ENCODE data around the gene KCTD1.

KCTD1 gene

GRCh38 chr18:26548415-26549262, at the start of gene KCTD1:
Gene KCTD1 (minus strand): TSS chr18:26548553. CDS start chr18:26548536, 17 bp downstream.
- no peaks in the 10 kb centered on the region for H3K36me3 ChIP-seq (ENCODE audit: control insufficient read depth in 1 of 2, insufficient read depth in 2 of 2, low read length in 2 of 2)
- no peak within 1 kb of the TSS for H3K27ac ChIP-seq (ENCODE audit: low read length)
- peak within 1 kb of the TSS; percentile 63 to 81 for H3K4me3 ChIP-seq (ENCODE audit: low read depth in 1 of 2, low read length in 2 of 2)
- H3K27me3 ChIP-seq (ENCODE audit: low read depth, low read length) = peaks cover 8% of the 10 kb centered on the region
- H3K4me1 ChIP-seq (ENCODE audit: control insufficient read depth in 1 of 2, insufficient read depth in 2 of 2, low read length in 2 of 2) = peaks cover 0 to 28% of the 10 kb centered on the region in 2 donors
- no peaks in the 10 kb centered on the region for H3K9me3 ChIP-seq (ENCODE audit: control insufficient read depth in 1 of 2, low read length in 2 of 2)

DNA sequence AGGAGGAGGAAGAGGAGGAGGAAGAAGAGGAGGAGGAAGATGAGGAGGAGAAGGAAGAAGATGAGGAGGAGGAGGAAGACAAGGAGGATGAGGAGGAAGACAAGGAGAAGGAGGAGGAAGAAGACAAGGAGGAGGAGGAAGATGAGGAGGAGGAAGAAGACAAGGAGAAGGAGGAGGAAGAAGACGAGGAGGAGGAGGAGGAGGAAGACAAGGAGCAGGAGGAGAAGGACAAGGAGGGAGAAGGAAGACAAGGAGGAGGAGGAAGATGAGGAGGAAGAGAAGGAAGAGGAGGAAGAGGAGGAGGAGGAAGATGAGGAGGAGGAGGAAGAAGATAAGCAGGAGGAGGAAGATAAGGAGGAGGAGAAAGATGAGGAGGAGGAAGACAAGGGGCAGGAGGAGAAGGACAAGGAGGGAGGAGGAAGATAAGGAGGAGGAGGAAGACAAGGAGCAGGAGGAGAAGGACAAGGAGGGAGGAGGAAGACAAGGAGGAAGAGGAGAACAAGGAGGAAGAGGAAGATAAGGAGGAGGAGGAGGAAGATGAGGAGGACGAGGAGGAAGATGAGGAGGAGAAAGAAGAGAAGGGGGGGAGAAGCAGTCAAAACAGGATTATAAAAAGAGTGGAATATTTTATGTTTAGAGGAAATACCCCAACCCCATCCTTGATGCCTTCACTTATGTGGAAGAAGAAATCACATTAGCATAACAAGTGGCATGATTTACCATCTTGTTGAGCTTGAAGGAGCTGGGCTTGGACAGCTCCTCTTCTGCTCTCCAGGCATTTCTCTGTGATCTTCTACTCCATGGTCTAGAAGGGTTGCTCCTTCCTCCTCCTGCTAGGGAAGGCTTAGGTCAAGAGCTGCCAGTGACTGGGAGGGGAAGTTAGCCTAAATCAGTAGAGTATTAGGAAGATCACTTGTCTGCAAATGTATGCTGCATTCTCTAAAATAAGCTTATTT, 45.3 kb upstream of the KCTD1 start:
- Histone ChIP-seq H3K27ac (ENCODE audit: low read length) (no peak overlapping the region), H3K4me1 (ENCODE audit: control insufficient read depth in 1 of 2, insufficient read depth in 2 of 2, low read length in 2 of 2) (no peaks in the 10 kb centered on the region), H3K36me3 (ENCODE audit: control insufficient read depth in 1 of 2, insufficient read depth in 2 of 2, low read length in 2 of 2) (no peaks in the 10 kb centered on the region), H3K4me3 (ENCODE audit: low read depth in 1 of 2, low read length in 2 of 2) (no peak overlapping the region), H3K27me3 (ENCODE audit: low read depth, low read length) (no peaks in the 10 kb centered on the region), H3K9me3 (ENCODE audit: control insufficient read depth in 1 of 2, low read length in 2 of 2) (no peaks in the 10 kb centered on the region)

GRCh38 chr18:26584745-26585144, 36.4 kb upstream of the KCTD1 start:
- H3K27me3 ChIP-seq (ENCODE audit: low read depth, low read length) = no peaks in the 10 kb centered on the region
- H3K4me3 ChIP-seq (ENCODE audit: low read depth in 1 of 2, low read length in 2 of 2) = no peak overlapping the region
- H3K36me3 ChIP-seq (ENCODE audit: control insufficient read depth in 1 of 2, insufficient read depth in 2 of 2, low read length in 2 of 2) = no peaks in the 10 kb centered on the region
- no peak overlapping the region for H3K27ac ChIP-seq (ENCODE audit: low read length)
- H3K4me1 ChIP-seq (ENCODE audit: control insufficient read depth in 1 of 2, insufficient read depth in 2 of 2, low read length in 2 of 2) = no peaks in the 10 kb centered on the region
- H3K9me3 ChIP-seq (ENCODE audit: control insufficient read depth in 1 of 2, low read length in 2 of 2) = peaks cover 0 to 2% of the 10 kb centered on the region in 2 donors

DNA sequence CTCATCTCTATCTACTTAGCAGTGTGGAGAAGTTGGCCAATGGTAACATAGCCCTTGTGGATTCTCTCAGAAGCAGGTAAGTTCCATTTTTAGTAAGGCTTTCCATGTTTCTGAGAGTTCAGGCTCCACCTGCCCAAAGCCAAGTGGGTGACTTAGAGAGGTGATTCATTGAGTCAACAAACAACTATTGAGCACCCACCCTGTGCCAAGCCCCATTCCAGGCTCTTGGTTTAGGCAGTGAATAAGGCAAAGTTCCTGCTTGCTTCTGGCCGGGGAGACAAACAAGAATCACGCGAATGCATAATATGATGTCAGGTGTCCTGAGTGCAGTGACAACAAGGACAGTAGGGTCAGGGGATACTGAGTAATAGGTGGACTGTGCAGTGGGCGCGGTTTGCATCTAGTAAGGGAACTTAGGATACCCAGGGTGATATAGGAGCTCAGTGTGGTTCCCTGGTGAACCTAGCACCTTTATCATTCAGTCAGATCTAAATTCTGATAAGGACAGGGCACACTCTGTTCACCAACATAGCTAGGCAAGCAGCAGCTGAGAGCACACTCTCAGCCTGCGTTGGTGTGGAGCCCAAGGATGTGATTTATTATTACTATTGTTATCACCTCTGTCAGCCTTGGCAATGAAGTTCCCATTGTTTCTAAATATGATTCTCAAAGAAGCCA, 31.7 kb upstream of the KCTD1 start:
- peaks cover 0 to 7% of the 10 kb centered on the region in 2 donors for H3K4me1 ChIP-seq (ENCODE audit: control insufficient read depth in 1 of 2, insufficient read depth in 2 of 2, low read length in 2 of 2)
- H3K27ac ChIP-seq (ENCODE audit: low read length) = no peak overlapping the region
- no peak overlapping the region for H3K4me3 ChIP-seq (ENCODE audit: low read depth in 1 of 2, low read length in 2 of 2)
- no peaks in the 10 kb centered on the region for H3K36me3 ChIP-seq (ENCODE audit: control insufficient read depth in 1 of 2, insufficient read depth in 2 of 2, low read length in 2 of 2)
- H3K27me3 ChIP-seq (ENCODE audit: low read depth, low read length) = no peaks in the 10 kb centered on the region
- no peaks in the 10 kb centered on the region for H3K9me3 ChIP-seq (ENCODE audit: control insufficient read depth in 1 of 2, low read length in 2 of 2)

DNA sequence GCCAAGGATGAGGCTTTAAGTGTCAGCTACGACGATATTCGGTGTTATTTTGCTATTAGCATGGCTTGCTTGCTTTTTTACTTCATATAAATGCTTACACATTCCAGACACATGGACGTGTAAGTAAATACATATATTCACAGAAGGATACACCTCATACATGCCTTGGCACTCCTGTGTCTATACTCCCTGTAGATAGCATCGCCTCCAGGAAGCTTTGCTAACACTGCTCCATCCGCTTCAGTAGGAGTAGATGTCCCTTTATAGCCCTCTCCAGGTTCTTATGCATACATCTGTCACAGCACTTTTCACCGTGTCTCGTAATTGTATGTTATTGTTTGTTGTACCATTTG, 27.5 kb upstream of the KCTD1 start:
- peak overlapping the region; percentile 66 to 68 for H3K4me3 ChIP-seq (ENCODE audit: low read depth in 1 of 2, low read length in 2 of 2)

GRCh38 chr18:26574958-26575864, 26.9 kb upstream of the KCTD1 start:
- Histone ChIP-seq H3K4me3 (ENCODE audit: low read depth in 1 of 2, low read length in 2 of 2) (peak overlapping the region; percentile 66 to 68), H3K27ac (ENCODE audit: low read length) (no peak overlapping the region), H3K9me3 (ENCODE audit: control insufficient read depth in 1 of 2, low read length in 2 of 2) (no peaks in the 10 kb centered on the region)

More for the DNA sequence above, 27.5 kb upstream of the KCTD1 start:
- no peaks in the 10 kb centered on the region for H3K27me3 ChIP-seq (ENCODE audit: low read depth, low read length)
- H3K9me3 ChIP-seq (ENCODE audit: control insufficient read depth in 1 of 2, low read length in 2 of 2) = no peaks in the 10 kb centered on the region
- peaks cover 0 to 12% of the 10 kb centered on the region in 2 donors for H3K4me1 ChIP-seq (ENCODE audit: control insufficient read depth in 1 of 2, insufficient read depth in 2 of 2, low read length in 2 of 2)
- no peak overlapping the region for H3K27ac ChIP-seq (ENCODE audit: low read length)
- H3K36me3 ChIP-seq (ENCODE audit: control insufficient read depth in 1 of 2, insufficient read depth in 2 of 2, low read length in 2 of 2) = no peaks in the 10 kb centered on the region

DNA sequence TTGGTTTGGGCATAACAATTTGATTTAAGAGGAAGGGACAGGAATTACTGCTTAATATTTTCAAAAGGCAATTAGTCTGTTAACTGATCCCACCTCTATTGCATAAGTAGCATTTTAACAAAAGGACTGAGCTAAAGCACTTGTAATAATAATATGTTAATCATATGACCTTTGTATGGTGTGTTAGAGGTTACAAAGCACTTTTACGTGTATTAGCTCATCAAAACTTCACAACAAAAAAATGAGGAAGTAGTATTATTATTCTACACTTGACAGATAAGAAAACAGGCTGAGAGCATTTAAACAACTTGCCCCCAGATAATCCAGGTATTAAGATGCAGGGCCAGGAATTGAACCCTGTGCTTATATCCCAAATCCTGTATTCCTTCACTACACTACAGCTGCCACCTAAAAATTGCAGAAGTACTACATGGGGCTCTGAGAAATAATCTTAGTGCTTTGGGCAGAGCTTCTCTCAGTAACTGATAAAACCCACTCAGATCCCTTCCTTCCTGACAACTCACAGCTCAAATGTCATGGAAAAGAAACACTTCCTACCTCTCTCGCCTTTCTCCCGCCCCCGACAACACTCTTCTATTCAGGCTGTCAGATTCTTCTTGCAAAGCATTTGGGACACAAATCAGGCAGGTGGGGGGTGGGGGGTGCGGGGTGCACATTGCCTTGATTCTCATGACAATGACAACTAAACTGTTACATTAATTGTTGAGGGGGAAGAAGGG, 20.7 kb upstream of the KCTD1 start:
- no peaks in the 10 kb centered on the region for H3K4me1 ChIP-seq (ENCODE audit: control insufficient read depth in 1 of 2, insufficient read depth in 2 of 2, low read length in 2 of 2)
- no peak overlapping the region for H3K27ac ChIP-seq (ENCODE audit: low read length)

More at GRCh38 chr18:26574958-26575864, 26.9 kb upstream of the KCTD1 start:
- peaks cover 0 to 12% of the 10 kb centered on the region in 2 donors for H3K4me1 ChIP-seq (ENCODE audit: control insufficient read depth in 1 of 2, insufficient read depth in 2 of 2, low read length in 2 of 2)
- no peaks in the 10 kb centered on the region for H3K36me3 ChIP-seq (ENCODE audit: control insufficient read depth in 1 of 2, insufficient read depth in 2 of 2, low read length in 2 of 2)
- H3K27me3 ChIP-seq (ENCODE audit: low read depth, low read length) = no peaks in the 10 kb centered on the region

DNA sequence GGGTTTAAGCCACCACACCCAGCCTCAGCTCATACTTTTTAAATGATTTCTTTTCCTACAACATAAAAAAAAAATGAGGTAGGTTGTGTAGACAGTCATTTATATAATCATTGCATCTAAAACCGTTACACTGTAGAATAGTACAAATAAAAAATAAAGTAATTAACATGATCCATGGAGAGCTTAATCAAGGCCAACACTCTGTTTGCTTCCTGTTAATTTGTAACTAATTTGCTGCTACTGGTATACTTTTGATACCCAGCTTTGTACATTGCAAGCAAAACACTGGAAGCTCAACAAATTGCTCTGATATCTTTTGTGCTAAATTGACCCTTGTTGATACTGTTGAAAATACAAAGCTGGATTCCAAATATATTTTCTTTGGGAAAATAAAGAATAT, 20.2 kb upstream of the KCTD1 start:
- Histone ChIP-seq H3K4me1 (ENCODE audit: control insufficient read depth in 1 of 2, insufficient read depth in 2 of 2, low read length in 2 of 2) (no peaks in the 10 kb centered on the region), H3K4me3 (ENCODE audit: low read depth in 1 of 2, low read length in 2 of 2) (no peak overlapping the region), H3K27me3 (ENCODE audit: low read depth, low read length) (no peaks in the 10 kb centered on the region), H3K9me3 (ENCODE audit: control insufficient read depth in 1 of 2, low read length in 2 of 2) (no peaks in the 10 kb centered on the region), H3K36me3 (ENCODE audit: control insufficient read depth in 1 of 2, insufficient read depth in 2 of 2, low read length in 2 of 2) (no peaks in the 10 kb centered on the region), H3K27ac (ENCODE audit: low read length) (no peak overlapping the region)

More for the DNA sequence above, 20.7 kb upstream of the KCTD1 start:
- Histone ChIP-seq H3K4me3 (ENCODE audit: low read depth in 1 of 2, low read length in 2 of 2) (no peak overlapping the region), H3K9me3 (ENCODE audit: control insufficient read depth in 1 of 2, low read length in 2 of 2) (no peaks in the 10 kb centered on the region), H3K27me3 (ENCODE audit: low read depth, low read length) (no peaks in the 10 kb centered on the region), H3K36me3 (ENCODE audit: control insufficient read depth in 1 of 2, insufficient read depth in 2 of 2, low read length in 2 of 2) (no peaks in the 10 kb centered on the region)

DNA sequence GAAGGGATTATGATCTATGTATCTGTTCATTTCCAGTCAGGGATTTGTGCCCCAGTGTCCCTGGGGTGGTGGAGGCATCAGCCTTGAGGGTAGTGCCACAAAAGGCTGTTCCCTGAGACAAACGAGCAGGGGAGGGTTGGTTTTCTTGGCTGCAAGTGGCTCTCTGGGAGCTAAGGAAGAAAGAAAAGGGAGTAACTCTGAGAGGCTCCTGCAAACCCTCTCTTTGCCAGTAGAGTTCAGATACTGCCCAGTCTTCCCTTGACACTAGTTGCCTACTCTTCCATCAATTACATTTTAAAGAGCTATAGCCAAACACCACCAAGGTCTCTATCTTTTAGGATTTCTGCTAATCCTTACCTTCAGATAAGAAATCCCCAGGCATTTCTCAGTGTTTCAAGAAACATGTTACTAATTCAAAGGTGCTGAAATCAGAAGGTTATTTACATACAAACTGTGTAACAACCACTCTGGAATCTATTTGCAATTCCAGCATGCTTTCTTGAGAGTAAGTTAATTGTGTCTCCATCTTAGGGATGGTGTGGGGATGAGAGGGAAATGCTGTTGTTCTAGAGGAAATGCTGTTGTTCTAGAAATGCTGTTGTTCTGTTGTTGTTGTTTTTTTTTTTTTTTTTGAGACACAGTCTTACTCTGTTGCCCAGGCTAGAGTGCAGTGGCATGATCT, 18.7 kb upstream of the KCTD1 start:
- Histone ChIP-seq H3K27me3 (ENCODE audit: low read depth, low read length) (no peaks in the 10 kb centered on the region), H3K27ac (ENCODE audit: low read length) (no peak overlapping the region), H3K4me1 (ENCODE audit: control insufficient read depth in 1 of 2, insufficient read depth in 2 of 2, low read length in 2 of 2) (no peaks in the 10 kb centered on the region), H3K9me3 (ENCODE audit: control insufficient read depth in 1 of 2, low read length in 2 of 2) (peaks cover 0 to 6% of the 10 kb centered on the region in 2 donors), H3K4me3 (ENCODE audit: low read depth in 1 of 2, low read length in 2 of 2) (no peak overlapping the region), H3K36me3 (ENCODE audit: control insufficient read depth in 1 of 2, insufficient read depth in 2 of 2, low read length in 2 of 2) (no peaks in the 10 kb centered on the region)

Measured in muscle layer of duodenum (tissue), 2 donors.